ENCODE results near the gene TBX5.

Gene TBX5

GRCh38 chr12:114320101-114320500 is 85.8 kb downstream of the TBX5 start:
- in situ Hi-C loops (cut with MboI; ENCODE audit: low pct_unique_long_range_greater_than_20kb, low sequenced_read_pairs, unreplicated experiment), result no loop called here

DNA sequence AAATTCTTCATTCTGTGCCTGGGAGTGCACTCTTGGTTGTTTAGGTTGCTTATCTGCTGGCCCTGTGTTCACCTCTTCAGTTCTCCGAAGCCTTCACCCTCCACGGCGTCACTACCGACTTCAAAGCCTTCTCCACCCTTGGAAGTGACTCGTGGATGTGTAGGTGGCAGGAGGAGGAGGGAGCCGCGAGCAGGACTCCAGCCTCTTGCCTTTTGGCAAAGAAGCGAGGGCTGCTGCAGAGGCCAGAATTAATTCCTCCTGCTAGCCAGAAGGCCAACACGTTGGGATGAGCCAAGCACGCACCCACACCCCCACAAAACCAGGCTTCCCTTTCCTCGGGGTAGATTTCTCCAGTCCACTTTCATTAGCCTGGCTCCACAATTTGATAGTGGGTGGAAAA is 86.5 kb downstream of the TBX5 start:
- no peak for DNase-seq (ENCODE audit: low spot score)
- in situ Hi-C loops (cut with MboI; ENCODE audit: low pct_unique_long_range_greater_than_20kb, low sequenced_read_pairs, unreplicated experiment), result no loop called here

More at GRCh38 chr12:114320101-114320500, 85.8 kb downstream of the TBX5 start:
- no peak for TF ChIP-seq CTCF (IDR thresholded peaks at IDR 0.05; ENCODE audit: extremely low read depth, insufficient read depth, missing control alignments)
- DNase-seq (ENCODE audit: low spot score), result no peak

GRCh38 chr12:114318984-114319383 is 87.0 kb downstream of the TBX5 start:
- in situ Hi-C loops (cut with MboI; ENCODE audit: low pct_unique_long_range_greater_than_20kb, low sequenced_read_pairs, unreplicated experiment), result no loop called here
- DNase-seq (ENCODE audit: low spot score), result no peak
- TF ChIP-seq CTCF (IDR thresholded peaks at IDR 0.05; ENCODE audit: extremely low read depth, insufficient read depth, missing control alignments), result no peak

More for the DNA sequence above, 86.5 kb downstream of the TBX5 start:
- TF ChIP-seq CTCF (IDR thresholded peaks at IDR 0.05; ENCODE audit: extremely low read depth, insufficient read depth, missing control alignments), result no peak

DNA sequence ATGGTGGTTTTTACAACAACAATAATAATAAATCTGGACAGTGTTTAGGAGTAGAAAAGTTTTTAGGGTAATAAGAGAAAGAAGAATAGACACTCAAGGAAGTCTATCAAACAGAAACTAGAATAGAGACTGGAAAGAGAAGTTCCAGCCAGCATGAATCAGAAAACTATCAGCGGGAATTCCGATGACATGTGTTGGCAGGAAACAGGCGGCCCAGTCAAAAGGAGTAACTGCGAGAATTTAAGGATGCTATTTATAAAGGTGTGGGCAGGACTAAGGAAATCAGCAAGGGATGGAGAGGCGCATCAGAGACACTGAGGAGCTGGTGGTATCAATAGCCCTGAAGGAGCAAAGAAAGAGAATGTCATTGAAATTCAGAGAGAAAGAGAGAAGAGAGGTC is 89.9 kb downstream of the TBX5 start:
- in situ Hi-C loops (cut with MboI; ENCODE audit: low pct_unique_long_range_greater_than_20kb, low sequenced_read_pairs, unreplicated experiment), result no loop called here
- no peak for TF ChIP-seq CTCF (IDR thresholded peaks at IDR 0.05; ENCODE audit: extremely low read depth, insufficient read depth, missing control alignments)
- DNase-seq (ENCODE audit: low spot score), result no peak

DNA sequence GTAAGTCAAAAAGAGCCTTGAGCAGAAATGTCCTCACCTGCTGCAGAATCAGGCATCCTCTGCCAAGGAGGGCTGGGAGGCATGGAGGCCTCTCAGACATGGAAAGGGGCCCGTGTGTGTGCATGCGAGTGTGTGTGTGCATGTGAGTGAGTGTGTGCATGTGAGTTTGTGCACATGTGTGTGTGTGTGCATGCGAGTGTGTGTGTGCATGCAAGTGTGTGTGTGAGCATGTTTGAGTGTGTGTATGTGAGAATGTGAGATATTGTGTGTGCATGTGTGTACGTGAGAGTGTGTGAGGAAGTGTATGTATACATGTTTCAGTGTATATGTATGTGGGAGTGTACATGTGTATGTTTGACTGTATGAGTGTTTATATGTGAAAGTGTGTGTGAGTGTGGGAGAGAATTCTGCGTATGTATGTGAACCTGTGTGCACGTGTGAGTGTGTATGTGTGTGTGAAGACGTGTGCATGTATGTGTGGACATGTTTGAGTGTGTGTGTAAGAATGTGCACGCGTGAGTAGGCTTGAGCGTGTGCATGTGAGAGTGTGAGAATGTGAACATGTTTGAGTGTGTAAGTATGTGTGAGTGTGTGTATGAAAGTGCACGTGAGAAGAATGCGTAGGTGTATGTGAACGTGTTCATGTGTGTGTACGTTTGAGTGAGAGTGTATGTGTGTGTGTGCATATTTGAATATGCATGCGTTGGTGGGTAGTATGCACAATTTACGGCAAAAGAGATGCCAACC is 90.8 kb downstream of the TBX5 start:
- DNase-seq (ENCODE audit: low spot score), result no peak
- in situ Hi-C loops (cut with MboI; ENCODE audit: low pct_unique_long_range_greater_than_20kb, low sequenced_read_pairs, unreplicated experiment), result no loop called here
- TF ChIP-seq CTCF (IDR thresholded peaks at IDR 0.05; ENCODE audit: extremely low read depth, insufficient read depth, missing control alignments), result no peak

DNA sequence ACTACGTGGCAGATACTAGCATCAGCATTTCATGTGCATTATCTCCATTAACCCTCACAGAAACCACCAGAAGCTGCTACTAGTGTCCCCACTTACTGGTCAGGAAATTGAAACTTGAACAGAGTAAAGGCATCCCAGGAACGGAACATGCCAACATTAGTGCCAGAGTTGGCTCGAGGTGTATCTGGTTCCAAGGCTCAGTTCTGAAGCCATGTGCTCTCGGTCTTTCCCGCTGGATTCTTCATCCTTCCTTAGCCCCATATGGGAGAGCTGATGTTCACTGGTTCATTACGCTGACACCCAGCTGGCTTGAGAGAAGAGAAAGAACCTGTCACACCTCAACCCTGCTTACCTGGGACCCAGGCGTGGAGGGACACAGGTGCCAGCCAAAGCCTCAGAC is 91.5 kb downstream of the TBX5 start:
- in situ Hi-C loops (cut with MboI; ENCODE audit: low pct_unique_long_range_greater_than_20kb, low sequenced_read_pairs, unreplicated experiment), result no loop called here
- no peak for TF ChIP-seq CTCF (IDR thresholded peaks at IDR 0.05; ENCODE audit: extremely low read depth, insufficient read depth, missing control alignments)
- DNase-seq (ENCODE audit: low spot score), result no peak
